Trophoblast cell (in vitro differentiated cells and primary cell): ENCODE measurements around the gene SLC1A3.

ENCODE experiments used
- DNase-seq, 2 donors: peaks; one replicate each; pipeline ENCODE4 v3.0.0-alpha.2; 2016
- H2AFZ ChIP-seq: 2 replicates; pipeline ENCODE4 v1.6.1; 2013; ENCODE audit warnings: low read length, moderate library complexity, mild to moderate bottlenecking; ENCODE audit not compliant: insufficient read depth, poor library complexity
- H2AK5ac ChIP-seq: 2 replicates; pipeline ENCODE4 v1.6.1; 2013; ENCODE audit warnings: mild to moderate bottlenecking, low read length
- H2BK120ac ChIP-seq: 2 replicates; pipeline ENCODE4 v1.6.1; 2013; ENCODE audit warnings: low read length, mild to moderate bottlenecking, moderate library complexity; ENCODE audit not compliant: insufficient read depth, poor library complexity
- H2BK12ac ChIP-seq: 2 replicates; pipeline ENCODE4 v1.6.1; 2013; ENCODE audit warnings: mild to moderate bottlenecking, low read length, moderate library complexity
- H2BK5ac ChIP-seq: 2 replicates; pipeline ENCODE4 v1.6.1; 2013; ENCODE audit warnings: low read length, low read depth, moderate library complexity, mild to moderate bottlenecking; ENCODE audit not compliant: poor library complexity
- H3K14ac ChIP-seq: 2 replicates; pipeline ENCODE4 v1.6.1; 2013; ENCODE audit warnings: mild to moderate bottlenecking, low read length
- H3K18ac ChIP-seq: 2 replicates; pipeline ENCODE4 v1.6.1; 2013; ENCODE audit warnings: mild to moderate bottlenecking, low read length
- H3K23ac ChIP-seq: 2 replicates; pipeline ENCODE4 v1.6.1; 2013; ENCODE audit warnings: low read length
- H3K27ac ChIP-seq: 2 replicates; pipeline ENCODE4 v1.5.1; 2013; ENCODE audit warnings: low read depth, mild to moderate bottlenecking, inconsistent platforms, low read length, moderate library complexity
- H3K27me3 ChIP-seq: 2 replicates; pipeline ENCODE4 v1.6.1; 2013; ENCODE audit warnings: inconsistent platforms, mild to moderate bottlenecking, low read length, moderate library complexity; ENCODE audit not compliant: insufficient read depth
- H3K36me3 ChIP-seq, 2 experiments: 1 replicate in 1 of 2; 2 replicates in 1 of 2; pipeline ENCODE4 v1.6.1; 2013; ENCODE audit warnings: low read length in 2 of 2, mild to moderate bottlenecking in 2 of 2, moderate library complexity in 1 of 2; ENCODE audit not compliant: insufficient read depth in 2 of 2, control insufficient read depth in 1 of 2
- H3K4ac ChIP-seq: 2 replicates; pipeline ENCODE4 v1.6.1; 2013; ENCODE audit warnings: low read depth, mild to moderate bottlenecking, low read length, moderate library complexity
- H3K4me1 ChIP-seq, 2 experiments: 1 replicate in 1 of 2; 2 replicates in 1 of 2; pipeline ENCODE4 v1.6.1; 2013; ENCODE audit warnings: low read length in 2 of 2, mild to moderate bottlenecking in 2 of 2, moderate library complexity in 1 of 2; ENCODE audit not compliant: insufficient read depth in 2 of 2, control insufficient read depth in 1 of 2
- H3K4me2 ChIP-seq: 2 replicates; pipeline ENCODE4 v1.6.1; 2013; ENCODE audit warnings: inconsistent platforms, mild to moderate bottlenecking, low read length, moderate library complexity
- H3K4me3 ChIP-seq: 2 replicates; pipeline ENCODE4 v1.5.1; 2013; ENCODE audit warnings: mild to moderate bottlenecking, low read depth, low read length, inconsistent platforms
- H3K79me1 ChIP-seq: one replicate; pipeline ENCODE4 v1.6.1; 2013; ENCODE audit warnings: low read length
- H3K79me2 ChIP-seq: 2 replicates; pipeline ENCODE4 v1.6.1; 2013; ENCODE audit warnings: low read length, mild to moderate bottlenecking; ENCODE audit not compliant: control insufficient read depth, insufficient read depth, poor library complexity
- H3K9ac ChIP-seq: 2 replicates; pipeline ENCODE4 v1.6.1; 2013; ENCODE audit warnings: mild to moderate bottlenecking, low read length
- H3K9me3 ChIP-seq: 2 replicates; pipeline ENCODE4 v1.6.1; 2013; ENCODE audit warnings: low read depth, mild to moderate bottlenecking, control low read depth, inconsistent platforms, low read length; ENCODE audit not compliant: insufficient read depth
- H4K12ac ChIP-seq: 2 replicates; pipeline ENCODE4 v1.6.1; 2013; ENCODE audit warnings: low read depth, mild to moderate bottlenecking, low read length, moderate library complexity
- H4K8ac ChIP-seq: 2 replicates; pipeline ENCODE4 v1.6.1; 2013; ENCODE audit warnings: low read depth, mild to moderate bottlenecking, low read length, moderate library complexity
- H4K91ac ChIP-seq: one replicate; pipeline ENCODE4 v1.6.1; 2013; ENCODE audit warnings: low read depth, mild to moderate bottlenecking, low read length, moderate library complexity
- WGBS: extraction: QIAGEN DNeasy Blood & Tissue Kit; methylation state at CpG from one replicate; pipeline ENCODE4 v1.1.7; 2013; ENCODE audit warnings: missing lambda C conversion rate; ENCODE audit not compliant: insufficient read length, insufficient coverage; ENCODE audit errors: extremely low coverage; 5-methylcytosine and 5-hydroxymethylcytosine counted together

SLC1A3 gene

GRCh38 chr5:36631620-36632362 lies 25.4 kb downstream of the SLC1A3 start:
- peak; percentile 51 to 95 for DNase-seq
- Histone ChIP-seq H4K91ac (no peak overlapping the region), H3K36me3 (peaks cover 2 to 24% of the 10 kb centered on the region in 2 experiments), H3K14ac (no peak overlapping the region), H3K4me3 (no peak overlapping the region), H3K23ac (no peak overlapping the region), H3K4ac (no peak overlapping the region), H2BK5ac (no peak overlapping the region), H2BK12ac (no peak overlapping the region), H2BK120ac (no peak overlapping the region), H3K27me3 (no peaks in the 10 kb centered on the region), H3K27ac (no peak overlapping the region), H4K8ac (no peak overlapping the region), H3K79me1 (peaks cover 7% of the 10 kb centered on the region), H3K9me3 (no peaks in the 10 kb centered on the region), H3K4me2 (no peak overlapping the region), H4K12ac (no peak overlapping the region), H2AFZ (no peak overlapping the region), H3K9ac (no peak overlapping the region), H3K79me2 (no peaks in the 10 kb centered on the region), H3K18ac (no peak overlapping the region), H2AK5ac (no peak overlapping the region), H3K4me1 (peaks cover 5 to 13% of the 10 kb centered on the region in 2 experiments)
- no CpG with 5 or more reads among the region's 5 CpGs for WGBS

- Histone ChIP-seq H3K79me2 (no peaks in the 10 kb centered on the region), H3K27ac (no peak overlapping the region), H2BK120ac (no peak overlapping the region), H3K27me3 (no peaks in the 10 kb centered on the region), H2AFZ (no peak overlapping the region), H3K23ac (no peak overlapping the region), H3K9me3 (no peaks in the 10 kb centered on the region), H4K8ac (no peak overlapping the region), H4K12ac (no peak overlapping the region), H2BK12ac (no peak overlapping the region), H3K36me3 (peaks cover 2 to 24% of the 10 kb centered on the region in 2 experiments), H3K4ac (no peak overlapping the region), H3K4me2 (no peak overlapping the region), H4K91ac (no peak overlapping the region), H2BK5ac (no peak overlapping the region), H3K79me1 (peaks cover 10% of the 10 kb centered on the region), H3K4me3 (no peak overlapping the region), H3K18ac (no peak overlapping the region), H2AK5ac (no peak overlapping the region), H3K14ac (no peak overlapping the region), H3K4me1 (peaks cover 5 to 17% of the 10 kb centered on the region in 2 experiments), H3K9ac (no peak overlapping the region)
- no peak for DNase-seq
Observed at GRCh38 chr5:36632363-36632664, 25.9 kb downstream of the SLC1A3 start.

- no peak overlapping the region for H3K9ac ChIP-seq
- H2AK5ac ChIP-seq, result peak overlapping the region; percentile 92
- peaks cover 2 to 14% of the 10 kb centered on the region in 2 experiments for H3K36me3 ChIP-seq
- no peak overlapping the region for H3K23ac ChIP-seq
- no peak overlapping the region for H4K8ac ChIP-seq
- H4K12ac ChIP-seq, result no peak overlapping the region
- peaks cover 9 to 24% of the 10 kb centered on the region in 2 experiments for H3K4me1 ChIP-seq
- no peak overlapping the region for H3K4ac ChIP-seq
- WGBS, result no CpG with 5 or more reads among the region's 9 CpGs
- H3K79me2 ChIP-seq, result peaks cover 1% of the 10 kb centered on the region
- H2BK12ac ChIP-seq, result peak overlapping the region; percentile 92
- H3K4me3 ChIP-seq, result no peak overlapping the region
- peak; percentile 94 to 99 for DNase-seq
- peak overlapping the region; percentile 88 for H3K18ac ChIP-seq
- no peaks in the 10 kb centered on the region for H3K9me3 ChIP-seq
- peaks cover 20% of the 10 kb centered on the region for H3K79me1 ChIP-seq
- no peak overlapping the region for H2AFZ ChIP-seq
- no peak overlapping the region for H3K4me2 ChIP-seq
- peak overlapping the region; percentile 84 for H2BK120ac ChIP-seq
- H3K14ac ChIP-seq, result peak overlapping the region; percentile 77
- H4K91ac ChIP-seq, result peak overlapping the region; percentile 79
- H2BK5ac ChIP-seq, result peak overlapping the region; percentile 90
- H3K27ac ChIP-seq, result peak overlapping the region; percentile 68
- no peaks in the 10 kb centered on the region for H3K27me3 ChIP-seq
Observed at GRCh38 chr5:36635721-36636390, 29.4 kb downstream of the SLC1A3 start.

- Histone ChIP-seq H4K8ac (peak overlapping the region; percentile 6), H3K23ac (no peak overlapping the region), H2AK5ac (peak overlapping the region; percentile 16), H2BK120ac (peak overlapping the region; percentile 9), H3K4me1 (peaks cover 9 to 24% of the 10 kb centered on the region in 2 experiments), H2BK12ac (peak overlapping the region; percentile 7), H3K14ac (peak overlapping the region; percentile 5), H3K27ac (peak overlapping the region; percentile 24), H4K12ac (no peak overlapping the region), H3K9me3 (no peaks in the 10 kb centered on the region), H3K4me2 (no peak overlapping the region), H3K4ac (no peak overlapping the region), H2BK5ac (peak overlapping the region; percentile 7), H3K79me2 (peaks cover 1% of the 10 kb centered on the region), H3K36me3 (peaks cover 2 to 13% of the 10 kb centered on the region in 2 experiments), H3K27me3 (no peaks in the 10 kb centered on the region), H2AFZ (no peak overlapping the region), H3K4me3 (no peak overlapping the region), H4K91ac (peak overlapping the region; percentile 40), H3K79me1 (peaks cover 21% of the 10 kb centered on the region), H3K9ac (no peak overlapping the region), H3K18ac (no peak overlapping the region)
- DNase-seq, result peak in 1 of 2 donors; percentile 21
- WGBS, result no CpG with 5 or more reads among the region's 4 CpGs
Observed at GRCh38 chr5:36637101-36637500, 30.7 kb downstream of the SLC1A3 start.
